ENCODE results near the gene DPH7.
A peak's percentile ranks its signal among the peaks of the same experiment; 100 is the strongest.
"Not testable (repeated sequence)": the region's sequence is repeated elsewhere in the genome, so short reads cannot be mapped to it uniquely, and the experiment has no call there.

The DPH7 gene

GRCh38 chr9:137552022-137552768, 26.5 kb downstream of the DPH7 start:
- peaks cover 13% of the 10 kb centered on the region for H3K36me3 Mint-ChIP-seq (ENCODE audit: low read depth)
- H3K27ac Mint-ChIP-seq: peak overlapping the region; percentile 86
- ATAC-seq (no peak), DNase-seq (peak; percentile 29)
- peak overlapping the region; percentile 84 for H3K4me3 Mint-ChIP-seq
- H3K27me3 Mint-ChIP-seq: no peaks in the 10 kb centered on the region
- H3K4me1 Mint-ChIP-seq: peaks cover 18% of the 10 kb centered on the region
- H3K9me3 Mint-ChIP-seq: no peaks in the 10 kb centered on the region

- H3K36me3 Mint-ChIP-seq (ENCODE audit: low read depth): peaks cover 13% of the 10 kb centered on the region
- H3K4me1 Mint-ChIP-seq: peaks cover 18% of the 10 kb centered on the region
- peak within 1 kb of the TSS; percentile 86 for H3K27ac Mint-ChIP-seq
- no peaks in the 10 kb centered on the region for H3K27me3 Mint-ChIP-seq
- ATAC-seq (peak; percentile 92), DNase-seq (peak; percentile 91)
- no peaks in the 10 kb centered on the region for H3K9me3 Mint-ChIP-seq
- H3K4me3 Mint-ChIP-seq: peak within 1 kb of the TSS; percentile 84
Measured at GRCh38 chr9:137551264-137552021, 27.3 kb downstream of the DPH7 start, which contains the start of gene MRPL41. TSS of gene MRPL41 (plus strand) at chr9:137551879. CDS start at chr9:137552082, 203 bp downstream.

DNA sequence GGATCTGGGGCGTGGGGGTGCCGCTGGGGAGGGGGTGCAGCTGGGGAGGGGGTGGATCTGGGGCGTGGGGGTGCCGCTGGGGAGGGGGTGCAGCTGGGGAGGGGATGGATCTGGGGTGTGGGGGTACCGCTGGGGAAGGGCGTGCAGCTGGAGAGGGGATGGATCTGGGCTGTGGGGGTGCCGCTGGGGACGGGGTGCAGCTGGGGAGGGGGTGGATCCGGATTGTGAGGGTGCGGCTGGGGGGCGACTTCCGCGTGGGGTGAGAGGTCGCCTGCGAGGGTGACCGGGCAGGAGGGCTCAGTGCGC, 27.8 kb downstream of the DPH7 start:
- not testable (repeated sequence) for H3K27ac Mint-ChIP-seq

DNA sequence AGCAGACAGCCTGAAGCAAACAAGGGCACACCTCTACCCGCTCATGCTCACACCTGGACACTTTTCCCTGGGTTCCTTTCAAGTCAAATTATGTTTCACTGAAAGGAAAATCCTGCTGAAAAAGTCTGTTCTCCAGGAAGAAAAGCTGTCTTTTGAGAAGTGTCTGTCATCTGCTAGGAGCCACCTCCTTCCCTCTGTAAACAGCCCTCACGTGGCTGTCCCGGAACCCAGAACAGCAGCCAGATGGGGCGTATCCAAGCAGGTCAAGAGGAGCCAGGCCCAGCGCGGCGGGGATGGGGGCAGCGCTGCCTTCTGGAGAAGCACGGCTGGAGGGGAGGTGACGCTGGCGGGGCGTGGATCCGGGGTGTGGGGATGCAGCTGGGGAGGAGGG, 28.5 kb downstream of the DPH7 start, which contains the start of gene PNPLA7:
Gene PNPLA7, minus strand, starts transcription at position 172 of the 391 bp plus-strand sequence. CDS start 205 bp downstream, outside the sequence.
- ATAC-seq: no peak
- Mint-ChIP-seq H3K27ac (peak within 1 kb of the TSS; percentile 76), H3K4me1 (peaks cover 18% of the 10 kb centered on the region), H3K36me3 (ENCODE audit: low read depth) (peaks cover 9% of the 10 kb centered on the region), H3K27me3 (no peaks in the 10 kb centered on the region), H3K4me3 (peak within 1 kb of the TSS; percentile 84), H3K9me3 (no peaks in the 10 kb centered on the region)
- DNase-seq: peak; percentile 53

More for the DNA sequence above, 27.8 kb downstream of the DPH7 start:
- H3K36me3 Mint-ChIP-seq (ENCODE audit: low read depth): peaks cover 11% of the 10 kb centered on the region
- H3K4me1 Mint-ChIP-seq: peaks cover 18% of the 10 kb centered on the region
- not testable (repeated sequence) for H3K9me3 Mint-ChIP-seq, H3K27me3 Mint-ChIP-seq, DNase-seq, ATAC-seq
- peak overlapping the region; percentile 84 for H3K4me3 Mint-ChIP-seq

- Mint-ChIP-seq H3K4me3 (no peak overlapping the region), H3K27me3 (no peaks in the 10 kb centered on the region)
Measured at GRCh38 chr9:137547687-137548543, 30.8 kb downstream of the DPH7 start.

GRCh38 chr9:137545123-137545522, 33.6 kb downstream of the DPH7 start:
- ATAC-seq (no peak), DNase-seq (no peak)
- H3K9me3 Mint-ChIP-seq: no peaks in the 10 kb centered on the region
- no peak overlapping the region for H3K4me3 Mint-ChIP-seq
- no peak overlapping the region for H3K27ac Mint-ChIP-seq
- H3K4me1 Mint-ChIP-seq: peaks cover 10% of the 10 kb centered on the region
- H3K27me3 Mint-ChIP-seq: no peaks in the 10 kb centered on the region
- no peaks in the 10 kb centered on the region for H3K36me3 Mint-ChIP-seq (ENCODE audit: low read depth)

More at GRCh38 chr9:137547687-137548543, 30.8 kb downstream of the DPH7 start:
- Mint-ChIP-seq H3K4me1 (peaks cover 19% of the 10 kb centered on the region), H3K36me3 (ENCODE audit: low read depth) (peaks cover 5% of the 10 kb centered on the region), H3K27ac (no peak overlapping the region), H3K9me3 (no peaks in the 10 kb centered on the region)
- ATAC-seq (no peak), DNase-seq (no peak)

DNA sequence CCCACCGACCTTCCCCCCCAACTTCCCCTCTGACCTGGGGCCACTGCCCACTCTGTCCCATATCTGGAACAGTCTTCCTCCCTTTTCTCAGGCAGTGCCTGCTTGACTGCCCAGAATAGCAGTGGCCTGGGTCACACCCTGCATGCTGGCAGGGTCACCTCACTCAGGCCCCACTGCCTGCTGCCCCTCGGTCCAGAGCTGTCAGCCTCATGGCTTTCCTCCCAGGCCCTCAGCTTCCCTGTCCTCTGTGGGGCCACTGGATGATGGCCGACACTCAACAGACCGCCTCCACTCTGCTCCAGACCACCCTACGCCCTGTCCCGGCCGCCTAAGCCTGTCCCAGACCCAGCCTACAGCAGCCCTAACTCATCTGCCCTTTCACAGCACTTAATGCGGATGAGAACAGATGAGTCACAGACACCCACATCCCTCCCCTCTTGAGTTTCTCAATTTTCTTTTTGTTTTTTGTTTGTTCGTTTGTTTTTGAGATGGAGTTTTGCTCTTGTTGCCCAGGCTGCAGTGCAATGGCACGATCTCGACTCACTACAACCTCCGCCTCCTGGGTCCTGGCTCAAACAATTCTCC, 34.5 kb downstream of the DPH7 start:
- no peak overlapping the region for H3K27ac Mint-ChIP-seq

DNA sequence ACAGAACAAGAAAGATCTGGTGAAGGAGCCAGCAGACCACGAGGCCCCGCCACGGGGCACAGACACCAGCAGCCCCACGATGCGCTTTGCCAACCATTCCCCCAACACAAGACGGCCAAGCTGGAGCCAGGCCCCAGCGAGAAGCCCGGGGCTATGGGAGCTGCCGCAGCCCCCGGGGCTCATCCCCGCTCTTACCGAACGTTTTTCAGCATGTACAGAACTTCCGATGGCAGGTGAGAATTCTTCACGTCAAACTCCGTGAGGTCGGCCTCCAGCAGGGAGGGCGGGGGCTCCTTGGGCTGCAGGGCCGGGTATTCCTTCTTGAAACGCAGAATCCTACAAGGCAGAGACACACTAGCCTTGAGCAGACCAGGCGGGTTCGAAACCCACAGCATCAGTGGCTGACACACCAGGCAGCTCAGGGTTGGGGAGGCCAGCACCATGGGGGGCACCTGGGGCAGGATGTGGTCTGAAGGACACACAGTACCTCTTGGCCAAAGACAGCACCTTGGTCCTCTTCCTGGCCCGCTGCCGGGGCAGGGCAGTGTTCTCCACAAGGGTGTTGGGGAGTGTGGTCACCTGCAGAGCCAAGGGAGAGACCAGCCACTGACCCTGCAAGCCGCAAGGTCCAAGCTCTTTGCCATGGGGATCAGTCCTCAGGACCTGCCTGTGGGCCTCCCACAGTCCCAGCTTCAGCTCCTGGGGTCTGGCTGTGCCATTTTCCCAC, 35.3 kb downstream of the DPH7 start:
- Mint-ChIP-seq H3K27me3 (no peaks in the 10 kb centered on the region), H3K36me3 (ENCODE audit: low read depth) (no peaks in the 10 kb centered on the region), H3K4me3 (no peak overlapping the region), H3K27ac (no peak overlapping the region), H3K4me1 (peaks cover 1% of the 10 kb centered on the region), H3K9me3 (no peaks in the 10 kb centered on the region)
- ATAC-seq (peak; percentile 13), DNase-seq (no peak)

More for the DNA sequence above, 34.5 kb downstream of the DPH7 start:
- Mint-ChIP-seq H3K4me1 (peaks cover 5% of the 10 kb centered on the region), H3K4me3 (no peak overlapping the region), H3K9me3 (no peaks in the 10 kb centered on the region), H3K36me3 (ENCODE audit: low read depth) (no peaks in the 10 kb centered on the region), H3K27me3 (no peaks in the 10 kb centered on the region)
- ATAC-seq (peak; percentile 64), DNase-seq (no peak)

- no peak for ATAC-seq
- peaks cover 2% of the 10 kb centered on the region for H3K4me1 Mint-ChIP-seq
- no peak overlapping the region for H3K27ac Mint-ChIP-seq
Measured at GRCh38 chr9:137542486-137542885, 36.2 kb downstream of the DPH7 start.

DNA sequence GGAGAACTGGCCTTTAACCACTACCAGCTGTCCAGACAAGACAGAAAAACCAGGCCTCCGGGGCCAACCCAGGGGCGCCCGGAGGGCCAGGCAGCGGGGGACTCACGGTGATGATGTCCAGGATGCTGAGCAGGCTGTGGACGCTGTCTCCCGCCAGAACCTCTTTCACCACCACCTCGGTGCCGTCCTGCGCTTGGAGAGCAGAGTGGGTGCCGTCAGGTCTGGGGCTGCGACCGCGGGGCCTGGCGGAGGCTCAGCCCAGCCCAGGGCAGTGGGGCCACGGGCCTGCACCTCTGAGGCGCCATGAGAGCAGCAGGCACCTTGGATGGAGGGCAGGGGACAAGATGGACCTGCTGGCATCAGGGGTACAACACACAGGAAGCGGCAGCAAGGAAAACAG, 38.2 kb downstream of the DPH7 start:
- Mint-ChIP-seq H3K36me3 (ENCODE audit: low read depth) (peaks cover 8% of the 10 kb centered on the region), H3K4me3 (no peak overlapping the region), H3K9me3 (peaks cover 8% of the 10 kb centered on the region), H3K4me1 (peaks cover 17% of the 10 kb centered on the region), H3K27me3 (no peaks in the 10 kb centered on the region), H3K27ac (no peak overlapping the region)
- DNase-seq (no peak), ATAC-seq (no peak)

More at GRCh38 chr9:137542486-137542885, 36.2 kb downstream of the DPH7 start:
- Mint-ChIP-seq H3K27me3 (no peaks in the 10 kb centered on the region), H3K4me3 (no peak overlapping the region), H3K36me3 (ENCODE audit: low read depth) (no peaks in the 10 kb centered on the region), H3K9me3 (no peaks in the 10 kb centered on the region)
- DNase-seq: no peak

GRCh38 chr9:137538058-137538457, 40.7 kb downstream of the DPH7 start:
- Mint-ChIP-seq H3K27me3 (no peaks in the 10 kb centered on the region), H3K27ac (no peak overlapping the region), H3K4me3 (no peak overlapping the region), H3K9me3 (peaks cover 8% of the 10 kb centered on the region), H3K4me1 (peaks cover 25% of the 10 kb centered on the region), H3K36me3 (ENCODE audit: low read depth) (peaks cover 12% of the 10 kb centered on the region)
- no peak for ATAC-seq
- DNase-seq: no peak

DNA sequence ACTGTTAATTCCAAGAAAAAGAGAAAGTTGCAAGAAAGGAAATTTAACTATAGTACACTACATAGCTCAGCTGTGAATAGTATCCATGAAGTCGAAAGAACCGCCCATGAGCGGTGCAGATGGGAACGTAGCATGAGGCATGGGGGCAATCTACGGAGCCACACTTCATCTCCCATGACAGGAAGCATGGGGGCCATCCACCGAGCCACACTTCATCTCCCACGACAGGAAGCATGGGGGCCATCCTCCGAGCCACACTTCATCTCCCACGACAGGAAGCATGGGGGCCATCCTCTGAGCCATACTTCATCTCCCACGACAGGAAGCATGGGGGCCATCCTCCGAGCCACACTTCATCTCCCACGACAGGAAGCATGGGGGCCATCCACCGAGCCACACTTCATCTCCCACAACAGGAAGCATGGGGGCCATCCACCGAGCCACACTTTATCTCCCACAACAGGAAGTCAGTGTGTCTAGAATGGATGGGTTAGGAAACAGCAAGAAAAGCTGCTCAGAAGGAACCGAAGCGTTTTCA, 42.1 kb downstream of the DPH7 start:
- H3K9me3 Mint-ChIP-seq, H3K27me3 Mint-ChIP-seq, H3K4me3 Mint-ChIP-seq, DNase-seq: not testable (repeated sequence)
- ATAC-seq: peak; percentile 14
- H3K4me1 Mint-ChIP-seq: peaks cover 25% of the 10 kb centered on the region
- H3K27ac Mint-ChIP-seq: peak overlapping the region; percentile 82
- peaks cover 12% of the 10 kb centered on the region for H3K36me3 Mint-ChIP-seq (ENCODE audit: low read depth)

GRCh38 chr9:137535120-137535428, 43.7 kb downstream of the DPH7 start:
- Mint-ChIP-seq H3K4me3 (no peak overlapping the region), H3K27ac (peak overlapping the region; percentile 67), H3K27me3 (no peaks in the 10 kb centered on the region), H3K4me1 (peaks cover 28% of the 10 kb centered on the region), H3K36me3 (ENCODE audit: low read depth) (peaks cover 12% of the 10 kb centered on the region), H3K9me3 (peaks cover 8% of the 10 kb centered on the region)
- ATAC-seq (no peak), DNase-seq (no peak)

Measured in activated naive CD8-positive, alpha-beta T cell treated with anti-CD3 and anti-CD28 coated beads, Interleukin-2, amount 50 U/mL, for 24 hours (primary cell).